ENCODE data around the gene FCER1G. TPM values are rescaled to one million over a fixed set of nuclear protein-coding genes. Genes with fewer than 3 reads are reported as not detected.

Gene FCER1G
- total and polyA plus RNA-seq, 9 of the 15 experiments (the other 6 are each of a cell fraction or from before 2014, with no cell fraction given) = 0.15 to 0.69 (median 0.31) TPM; not detected in 2

DNA sequence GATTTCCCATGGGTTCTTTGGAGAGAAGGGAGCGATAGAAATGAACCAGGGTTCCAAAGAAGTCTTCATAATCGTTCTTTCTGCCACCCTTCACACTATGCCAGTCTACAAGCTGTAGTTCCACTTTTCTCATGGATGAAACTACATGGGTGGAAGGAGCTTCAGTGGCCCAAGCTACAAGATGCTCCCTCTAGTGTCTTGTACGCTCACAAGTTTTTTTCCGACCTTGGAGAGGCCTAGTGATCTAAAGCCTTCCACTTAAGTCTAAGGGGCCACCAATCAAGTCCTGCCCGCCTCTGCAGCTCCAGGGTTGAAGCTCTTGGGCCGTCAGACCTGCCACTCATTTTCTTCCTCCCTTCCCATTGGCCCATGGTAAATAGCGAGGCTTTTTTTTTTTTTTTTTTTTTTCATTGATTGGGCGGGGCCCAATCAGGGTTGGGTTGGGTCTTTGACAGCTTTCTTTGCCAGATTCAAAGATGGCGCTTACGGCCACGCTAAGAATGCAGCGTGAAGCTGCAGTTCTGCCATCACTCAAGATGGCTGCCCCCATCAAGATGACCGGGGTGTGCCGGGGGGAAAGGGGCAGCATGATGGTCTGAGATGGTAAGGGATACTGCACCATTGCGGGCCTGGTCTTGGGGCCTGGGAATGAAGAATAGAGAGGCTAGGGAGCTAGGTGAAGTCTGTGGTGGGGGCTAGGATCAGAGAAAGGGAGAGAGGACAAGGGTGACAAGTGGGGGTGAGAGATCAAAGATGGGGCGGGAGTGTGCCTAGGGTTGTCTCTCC is 10.6 kb downstream of the FCER1G start, which contains the start of gene TOMM40L (continued):
- TF ChIP-seq YY1 (IDR thresholded peaks at IDR 0.05; ENCODE audit: borderline replicate concordance in 1 of 3, control insufficient read depth in 1 of 3, extremely low read depth in 1 of 3, insufficient read depth in 3 of 3, insufficient read length in 1 of 3, insufficient replicate concordance in 2 of 3, low read depth in 1 of 3, low read length in 2 of 3) (peak; percentile 100), HDAC1 (IDR thresholded peaks at IDR 0.05) (peak in 1 of 2 experiments; percentile 98; a peak in 2 of 4 replicates), EP300 (IDR thresholded peaks at IDR 0.05; ENCODE audit: low read length) (no peak), ZNF354B (CRISPR knock-in tag; IDR thresholded peaks at IDR 0.05) (no peak), FOXJ2 (tag; IDR thresholded peaks at IDR 0.05) (no peak), CBFB (CRISPR knock-in tag; IDR thresholded peaks at IDR 0.05) (no peak)
- TF ChIP-seq, protein P1, sequence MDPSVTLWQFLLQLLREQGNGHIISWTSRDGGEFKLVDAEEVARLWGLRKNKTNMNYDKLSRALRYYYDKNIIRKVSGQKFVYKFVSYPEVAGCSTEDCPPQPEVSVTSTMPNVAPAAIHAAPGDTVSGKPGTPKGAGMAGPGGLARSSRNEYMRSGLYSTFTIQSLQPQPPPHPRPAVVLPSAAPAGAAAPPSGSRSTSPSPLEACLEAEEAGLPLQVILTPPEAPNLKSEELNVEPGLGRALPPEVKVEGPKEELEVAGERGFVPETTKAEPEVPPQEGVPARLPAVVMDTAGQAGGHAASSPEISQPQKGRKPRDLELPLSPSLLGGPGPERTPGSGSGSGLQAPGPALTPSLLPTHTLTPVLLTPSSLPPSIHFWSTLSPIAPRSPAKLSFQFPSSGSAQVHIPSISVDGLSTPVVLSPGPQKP (CRISPR knock-in tag; IDR thresholded peaks at IDR 0.05) = no peak
- TF ChIP-seq, protein P2, sequence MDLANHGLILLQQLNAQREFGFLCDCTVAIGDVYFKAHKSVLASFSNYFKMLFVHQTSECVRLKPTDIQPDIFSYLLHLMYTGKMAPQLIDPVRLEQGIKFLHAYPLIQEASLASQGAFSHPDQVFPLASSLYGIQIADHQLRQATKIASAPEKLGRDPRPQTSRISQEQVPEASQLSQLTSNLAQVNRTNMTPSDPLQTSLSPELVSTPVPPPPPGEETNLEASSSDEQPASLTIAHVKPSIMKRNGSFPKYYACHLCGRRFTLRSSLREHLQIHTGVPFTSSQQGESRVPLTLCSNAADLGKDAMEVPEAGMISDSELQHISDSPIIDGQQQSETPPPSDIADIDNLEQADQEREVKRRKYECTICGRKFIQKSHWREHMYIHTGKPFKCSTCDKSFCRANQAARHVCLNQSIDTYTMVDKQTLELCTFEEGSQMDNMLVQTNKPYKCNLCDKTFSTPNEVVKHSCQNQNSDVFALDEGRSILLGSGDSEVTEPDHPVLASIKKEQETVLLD (IDR thresholded peaks at IDR 0.05) = no peak
- TF ChIP-seq, protein P3, sequence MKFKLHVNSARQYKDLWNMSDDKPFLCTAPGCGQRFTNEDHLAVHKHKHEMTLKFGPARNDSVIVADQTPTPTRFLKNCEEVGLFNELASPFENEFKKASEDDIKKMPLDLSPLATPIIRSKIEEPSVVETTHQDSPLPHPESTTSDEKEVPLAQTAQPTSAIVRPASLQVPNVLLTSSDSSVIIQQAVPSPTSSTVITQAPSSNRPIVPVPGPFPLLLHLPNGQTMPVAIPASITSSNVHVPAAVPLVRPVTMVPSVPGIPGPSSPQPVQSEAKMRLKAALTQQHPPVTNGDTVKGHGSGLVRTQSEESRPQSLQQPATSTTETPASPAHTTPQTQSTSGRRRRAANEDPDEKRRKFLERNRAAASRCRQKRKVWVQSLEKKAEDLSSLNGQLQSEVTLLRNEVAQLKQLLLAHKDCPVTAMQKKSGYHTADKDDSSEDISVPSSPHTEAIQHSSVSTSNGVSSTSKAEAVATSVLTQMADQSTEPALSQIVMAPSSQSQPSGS (CRISPR knock-in tag; IDR thresholded peaks at IDR 0.05) = no peak
- TF ChIP-seq, protein P4, sequence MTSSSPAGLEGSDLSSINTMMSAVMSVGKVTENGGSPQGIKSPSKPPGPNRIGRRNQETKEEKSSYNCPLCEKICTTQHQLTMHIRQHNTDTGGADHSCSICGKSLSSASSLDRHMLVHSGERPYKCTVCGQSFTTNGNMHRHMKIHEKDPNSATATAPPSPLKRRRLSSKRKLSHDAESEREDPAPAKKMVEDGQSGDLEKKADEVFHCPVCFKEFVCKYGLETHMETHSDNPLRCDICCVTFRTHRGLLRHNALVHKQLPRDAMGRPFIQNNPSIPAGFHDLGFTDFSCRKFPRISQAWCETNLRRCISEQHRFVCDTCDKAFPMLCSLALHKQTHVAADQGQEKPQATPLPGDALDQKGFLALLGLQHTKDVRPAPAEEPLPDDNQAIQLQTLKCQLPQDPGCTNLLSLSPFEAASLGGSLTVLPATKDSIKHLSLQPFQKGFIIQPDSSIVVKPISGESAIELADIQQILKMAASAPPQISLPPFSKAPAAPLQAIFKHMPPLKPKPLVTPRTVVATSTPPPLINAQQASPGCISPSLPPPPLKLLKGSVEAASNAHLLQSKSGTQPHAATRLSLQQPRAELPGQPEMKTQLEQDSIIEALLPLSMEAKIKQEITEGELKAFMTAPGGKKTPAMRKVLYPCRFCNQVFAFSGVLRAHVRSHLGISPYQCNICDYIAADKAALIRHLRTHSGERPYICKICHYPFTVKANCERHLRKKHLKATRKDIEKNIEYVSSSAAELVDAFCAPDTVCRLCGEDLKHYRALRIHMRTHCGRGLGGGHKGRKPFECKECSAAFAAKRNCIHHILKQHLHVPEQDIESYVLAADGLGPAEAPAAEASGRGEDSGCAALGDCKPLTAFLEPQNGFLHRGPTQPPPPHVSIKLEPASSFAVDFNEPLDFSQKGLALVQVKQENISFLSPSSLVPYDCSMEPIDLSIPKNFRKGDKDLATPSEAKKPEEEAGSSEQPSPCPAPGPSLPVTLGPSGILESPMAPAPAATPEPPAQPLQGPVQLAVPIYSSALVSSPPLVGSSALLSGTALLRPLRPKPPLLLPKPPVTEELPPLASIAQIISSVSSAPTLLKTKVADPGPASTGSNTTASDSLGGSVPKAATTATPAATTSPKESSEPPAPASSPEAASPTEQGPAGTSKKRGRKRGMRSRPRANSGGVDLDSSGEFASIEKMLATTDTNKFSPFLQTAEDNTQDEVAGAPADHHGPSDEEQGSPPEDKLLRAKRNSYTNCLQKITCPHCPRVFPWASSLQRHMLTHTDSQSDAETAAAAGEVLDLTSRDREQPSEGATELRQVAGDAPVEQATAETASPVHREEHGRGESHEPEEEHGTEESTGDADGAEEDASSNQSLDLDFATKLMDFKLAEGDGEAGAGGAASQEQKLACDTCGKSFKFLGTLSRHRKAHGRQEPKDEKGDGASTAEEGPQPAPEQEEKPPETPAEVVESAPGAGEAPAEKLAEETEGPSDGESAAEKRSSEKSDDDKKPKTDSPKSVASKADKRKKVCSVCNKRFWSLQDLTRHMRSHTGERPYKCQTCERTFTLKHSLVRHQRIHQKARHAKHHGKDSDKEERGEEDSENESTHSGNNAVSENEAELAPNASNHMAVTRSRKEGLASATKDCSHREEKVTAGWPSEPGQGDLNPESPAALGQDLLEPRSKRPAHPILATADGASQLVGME (CRISPR knock-in tag; IDR thresholded peaks at IDR 0.05) = no peak
- TF ChIP-seq, protein P5, sequence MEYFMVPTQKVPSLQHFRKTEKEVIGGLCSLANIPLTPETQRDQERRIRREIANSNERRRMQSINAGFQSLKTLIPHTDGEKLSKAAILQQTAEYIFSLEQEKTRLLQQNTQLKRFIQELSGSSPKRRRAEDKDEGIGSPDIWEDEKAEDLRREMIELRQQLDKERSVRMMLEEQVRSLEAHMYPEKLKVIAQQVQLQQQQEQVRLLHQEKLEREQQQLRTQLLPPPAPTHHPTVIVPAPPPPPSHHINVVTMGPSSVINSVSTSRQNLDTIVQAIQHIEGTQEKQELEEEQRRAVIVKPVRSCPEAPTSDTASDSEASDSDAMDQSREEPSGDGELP (CRISPR knock-in tag; IDR thresholded peaks at IDR 0.05; ENCODE audit: borderline replicate concordance) = peak; percentile 22; the same call in 1 of the 2 replicates
